Stimulated activated CD4-positive, alpha-beta T cell treated with anti-CD3 and anti-CD28 coated beads, Interleukin-1b, Interleukin-23, amount 100 ng/mL, for 4 hours (primary cell): ENCODE data around the gene SEC14L1.
"Not testable (repeated sequence)": the region's sequence is repeated elsewhere in the genome, so short reads cannot be mapped to it uniquely, and the experiment has no call there.

ENCODE experiments used
- DNase-seq, 2 donors: peaks; one replicate each; pipeline ENCODE4 v3.0.0-alpha.2; 2020; ENCODE audit warnings: low read depth in 2 of 2

Gene SEC14L1

DNA sequence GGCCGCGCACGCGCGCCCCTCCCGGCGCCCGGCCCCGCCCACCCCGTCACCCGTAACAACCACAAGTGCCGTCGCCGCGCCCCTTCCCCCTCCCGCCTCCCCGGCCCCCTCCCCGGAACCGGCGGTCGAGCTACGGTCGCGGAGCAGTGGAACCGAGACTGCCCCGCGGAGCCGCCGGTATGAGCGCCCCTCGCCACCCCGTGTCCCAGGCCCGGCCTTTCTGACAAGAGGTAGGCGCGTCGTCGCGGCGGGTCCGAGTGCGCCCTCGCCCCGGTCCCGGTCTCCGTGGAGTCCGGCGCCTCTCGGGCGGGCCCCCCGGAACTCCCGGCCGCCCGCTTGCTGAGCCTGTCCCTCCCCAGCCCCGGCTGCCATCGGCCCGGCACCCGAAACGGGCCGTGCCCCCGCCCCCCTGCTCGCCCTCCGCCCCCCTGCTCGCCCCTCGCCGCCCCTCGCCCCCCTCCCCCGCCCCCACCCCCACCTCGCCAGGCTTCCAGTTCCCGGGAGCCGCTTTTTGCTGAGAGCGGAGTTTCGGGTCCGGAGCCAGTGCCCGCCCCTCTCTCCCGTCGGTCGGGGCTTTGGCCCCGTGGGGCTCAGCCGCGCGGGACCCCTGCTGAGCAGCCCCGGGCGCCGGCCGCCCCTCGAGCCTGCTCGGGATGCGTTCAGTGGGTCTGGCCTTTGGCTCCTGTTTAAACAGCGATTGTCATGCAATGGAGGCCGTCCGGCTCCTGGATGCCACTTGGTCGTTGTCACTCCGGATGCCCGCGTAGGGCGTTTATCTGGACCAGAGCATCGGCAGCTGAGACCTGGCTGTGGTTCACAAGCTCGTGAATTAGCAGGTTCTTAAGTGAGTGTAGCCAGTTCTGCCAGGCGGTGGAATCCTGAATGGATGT lies at the start of gene SEC14L1:
Gene SEC14L1 (plus strand): TSS at position 92 of the 890 bp plus-strand sequence. CDS start 2,628 bp downstream, outside the sequence.
- no peak for DNase-seq

DNA sequence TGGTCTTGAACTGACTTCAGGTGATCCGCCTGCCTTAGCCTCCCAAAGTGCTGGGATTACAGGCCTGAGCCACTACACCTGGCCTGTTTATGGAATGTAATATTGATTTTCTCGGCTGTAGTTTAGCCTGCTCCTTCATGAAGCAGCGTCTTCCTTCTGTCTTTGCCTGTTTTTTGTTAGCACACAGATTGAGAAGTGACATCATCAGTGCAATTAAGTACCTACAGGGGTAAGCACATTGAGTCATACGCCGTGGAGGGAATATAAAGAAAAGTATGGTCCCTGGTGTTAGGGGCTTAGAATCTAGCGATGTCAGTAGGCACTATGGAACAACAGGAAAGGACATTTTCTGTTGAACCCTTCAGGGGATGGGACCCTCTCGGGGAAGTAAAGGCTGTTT lies 48.7 kb upstream of the SEC14L1 start:
- DNase-seq = no peak

DNA sequence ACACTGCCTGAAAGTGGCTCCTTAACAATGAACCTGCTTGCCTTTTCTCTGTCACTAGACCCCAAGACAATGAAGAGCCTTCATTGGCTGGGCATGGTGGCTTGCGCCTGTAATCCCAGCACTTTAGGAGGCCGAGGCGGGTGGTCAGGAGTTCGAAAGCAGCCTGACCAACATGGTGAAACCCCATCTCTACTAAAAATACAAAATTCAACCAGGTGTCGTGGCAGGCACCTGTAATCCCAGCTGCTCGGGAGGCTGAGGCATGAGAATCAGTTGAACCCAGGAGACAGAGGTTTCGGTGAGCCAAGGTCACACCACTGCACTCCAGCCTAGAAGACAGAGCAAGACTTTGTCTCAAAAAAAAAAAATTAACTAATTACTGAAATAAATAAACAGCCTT lies 45.3 kb upstream of the SEC14L1 start:
- DNase-seq = no peak

DNA sequence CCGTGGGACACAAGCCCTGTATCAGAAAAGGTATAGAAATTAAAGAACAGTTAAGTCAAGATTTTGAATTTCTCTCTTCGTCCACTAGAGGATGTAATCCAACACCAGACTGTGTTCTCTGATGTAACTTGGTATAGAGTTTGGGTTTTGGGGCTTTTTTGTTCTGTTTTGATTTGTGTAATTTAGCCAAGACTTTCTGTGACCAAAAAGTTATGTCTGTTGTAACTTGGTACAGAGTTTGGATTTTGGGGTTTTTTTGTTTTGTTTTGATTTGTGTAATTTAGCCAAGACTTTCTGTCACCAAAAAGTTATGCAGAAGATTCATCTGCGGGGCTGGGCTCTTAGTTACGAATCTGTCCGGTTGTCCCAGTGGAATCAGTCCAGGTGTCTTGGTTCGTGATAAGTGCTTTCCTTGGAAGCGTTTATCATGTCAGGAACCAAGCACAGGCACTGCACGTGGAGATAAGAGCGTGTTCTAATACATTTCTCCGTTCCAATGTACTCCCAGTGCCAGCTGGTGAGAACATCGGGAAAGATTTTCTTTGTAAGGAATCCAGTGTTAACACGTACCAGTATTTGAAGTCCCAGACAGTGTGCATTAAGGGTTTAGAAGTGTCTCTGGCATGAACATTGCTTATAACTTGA lies 44.1 kb upstream of the SEC14L1 start:
- DNase-seq = no peak

DNA sequence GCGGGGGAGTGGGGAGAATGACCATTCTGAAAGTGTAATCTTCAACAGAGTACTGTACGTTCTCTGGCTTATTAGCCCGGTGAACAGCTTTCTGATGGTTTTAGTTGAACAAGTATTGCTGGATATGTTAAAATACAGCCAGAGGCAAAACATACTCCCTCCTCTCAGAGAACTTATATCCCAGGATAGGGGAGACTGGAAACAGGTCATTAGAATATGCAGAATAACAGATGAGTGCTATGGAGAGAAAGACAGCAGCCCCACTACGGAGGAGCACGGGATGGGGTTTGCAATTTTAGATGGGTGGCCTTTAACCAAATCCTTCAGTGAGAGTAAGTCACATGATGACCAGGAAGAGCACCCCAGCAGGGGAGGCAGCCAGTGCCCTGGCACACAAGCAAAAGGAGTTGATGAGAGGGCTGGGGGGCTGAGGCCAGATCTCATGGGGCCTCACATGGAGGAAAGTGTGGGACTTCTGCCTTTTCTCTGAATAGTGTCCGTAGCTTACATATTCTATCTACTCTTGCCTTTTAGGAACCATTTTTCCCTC lies 43.1 kb upstream of the SEC14L1 start:
- DNase-seq = no peak

DNA sequence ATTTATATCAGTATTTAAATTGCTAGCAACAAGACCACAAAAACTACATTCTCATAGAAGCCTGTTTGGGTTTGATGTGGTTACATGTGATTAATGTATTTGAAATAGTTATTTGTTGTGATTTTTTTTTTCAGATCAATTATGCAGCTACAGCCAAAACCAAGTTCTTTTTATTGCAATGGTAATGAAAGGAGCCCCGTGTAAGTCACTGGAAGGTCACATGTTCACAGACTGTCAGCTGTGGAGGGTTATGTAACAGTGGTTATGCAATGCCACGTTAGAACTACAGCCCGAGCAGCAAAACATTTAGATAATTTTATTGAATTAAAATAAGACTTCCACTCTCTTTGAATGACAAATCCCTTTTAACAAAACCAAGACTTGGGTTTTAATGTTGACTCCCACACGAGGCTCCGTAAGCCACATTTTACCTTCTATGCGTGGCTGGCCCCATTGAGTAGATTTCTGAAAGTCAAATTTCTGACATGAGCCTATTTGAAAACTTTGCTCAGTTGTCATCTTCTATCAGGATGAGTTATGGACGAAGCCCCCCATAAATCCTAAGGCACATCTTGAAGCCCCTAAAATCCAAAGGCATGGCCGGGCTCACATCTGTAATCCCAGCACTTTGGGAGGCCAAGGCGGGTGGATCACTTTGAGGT lies 41.8 kb upstream of the SEC14L1 start:
- no peak for DNase-seq

DNA sequence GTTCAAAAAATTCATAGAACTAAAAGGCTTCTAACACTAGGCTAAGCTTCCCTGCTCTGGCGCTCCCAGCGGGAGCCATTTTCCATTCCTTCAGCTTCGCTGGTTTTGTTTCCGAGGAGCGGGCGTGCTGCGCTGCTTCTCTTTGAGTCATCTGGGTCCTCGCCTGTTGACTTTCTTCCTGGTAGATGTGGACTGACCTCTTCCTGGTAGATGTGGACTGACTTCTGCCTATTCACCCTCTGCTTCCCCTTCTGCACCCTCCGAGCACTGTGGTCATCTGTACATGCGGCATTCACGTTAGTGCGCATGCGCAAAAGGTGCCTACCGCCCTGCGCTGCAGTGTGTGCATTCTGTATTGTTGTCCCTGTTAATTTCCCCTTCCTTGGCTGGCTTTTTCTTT lies 40.8 kb upstream of the SEC14L1 start:
- no peak for DNase-seq

DNA sequence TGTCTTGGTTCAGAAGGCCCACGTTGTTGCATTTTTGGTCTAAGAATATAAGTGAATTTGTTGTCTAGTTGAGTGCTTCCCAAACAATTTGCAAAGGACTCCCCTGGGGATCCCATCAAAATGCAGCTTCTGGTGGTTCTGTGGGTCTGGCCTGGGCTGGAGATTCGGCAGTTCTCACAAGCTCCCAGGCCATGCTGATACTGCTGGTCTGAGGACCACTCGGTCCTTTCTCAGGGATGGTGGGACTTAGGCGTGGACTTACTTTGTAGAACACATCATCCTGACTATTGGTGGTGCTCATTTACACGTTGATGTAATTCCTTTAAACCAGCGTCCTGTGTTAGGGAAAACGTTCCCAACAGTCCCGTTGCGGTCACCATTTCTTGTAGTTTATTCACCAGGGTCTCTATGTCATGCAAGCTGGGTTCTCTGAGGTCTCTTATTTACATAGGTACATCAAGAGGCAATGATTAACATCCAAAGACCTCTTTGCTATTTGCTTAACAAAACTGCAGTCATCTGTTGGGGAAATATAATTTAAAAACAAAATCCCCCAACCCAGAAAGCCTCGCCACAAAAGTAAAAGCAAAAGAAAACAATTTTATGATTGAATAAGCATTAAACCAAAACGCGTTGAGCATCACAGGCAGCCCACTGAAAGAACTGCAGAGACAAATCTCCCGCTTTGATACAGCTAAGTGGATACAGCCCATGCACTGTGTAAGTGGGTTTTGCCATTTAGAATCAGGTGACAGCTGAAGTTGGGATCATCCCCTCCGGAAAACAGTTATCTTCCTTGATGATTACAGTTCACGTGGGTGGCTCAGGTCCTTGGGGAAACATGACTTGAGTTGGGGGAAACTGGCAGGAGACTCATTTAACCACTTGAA lies 39.0 kb upstream of the SEC14L1 start:
- DNase-seq = no peak

DNA sequence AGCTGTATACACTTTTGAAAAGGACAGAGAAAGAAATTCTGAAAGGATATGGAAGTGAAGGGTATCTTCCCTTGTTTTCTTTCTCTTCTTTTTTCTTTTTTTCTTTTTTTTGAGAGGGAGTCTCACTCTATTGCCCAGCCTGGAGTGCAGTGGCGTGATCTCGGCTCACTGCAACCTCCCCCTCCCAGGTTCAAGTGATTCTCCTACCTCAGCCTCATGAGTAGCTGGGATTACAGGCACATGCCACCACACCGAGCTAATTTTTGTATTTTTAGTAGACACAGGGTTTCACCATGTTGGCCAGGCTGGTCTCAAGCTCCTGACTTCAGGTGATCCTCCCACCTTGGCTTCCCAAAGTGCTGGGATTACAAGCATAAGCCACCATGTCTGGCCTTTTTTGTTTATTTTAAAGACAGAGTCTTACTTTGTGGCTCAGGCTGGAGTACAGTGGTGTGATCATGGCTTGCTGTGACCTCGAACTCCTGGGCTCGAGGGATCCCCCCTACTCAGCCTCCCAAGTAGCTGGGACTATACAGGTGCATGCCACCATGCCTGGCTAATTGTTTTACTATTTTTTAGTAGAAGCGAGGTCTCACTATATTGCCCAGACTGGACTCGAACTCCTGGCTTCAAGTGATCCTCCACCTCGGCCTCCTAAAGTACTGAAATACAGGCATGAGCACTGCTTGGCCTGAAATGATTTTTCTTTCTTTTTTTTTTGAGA lies 38.2 kb upstream of the SEC14L1 start:
- not testable (repeated sequence) for DNase-seq

DNA sequence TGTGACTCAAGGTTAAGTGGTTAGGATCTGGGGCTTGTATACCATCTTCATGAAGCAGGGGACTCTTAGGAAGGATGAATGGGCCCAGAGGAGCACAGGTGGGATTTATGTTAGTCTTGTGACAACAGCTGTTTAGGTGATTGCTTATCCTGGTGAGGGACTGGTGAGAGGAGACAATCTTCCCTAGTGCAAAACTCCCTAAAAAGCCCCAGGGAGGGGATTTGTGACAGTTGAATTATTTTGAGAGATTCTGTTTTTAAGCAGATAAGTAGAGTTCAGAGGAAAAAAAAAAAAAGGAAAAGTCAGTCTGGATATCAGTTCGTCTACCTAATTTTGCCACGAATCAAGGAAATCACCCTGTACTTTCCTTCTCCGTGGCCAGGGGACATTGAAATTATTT lies 35.1 kb upstream of the SEC14L1 start:
- no peak for DNase-seq

DNA sequence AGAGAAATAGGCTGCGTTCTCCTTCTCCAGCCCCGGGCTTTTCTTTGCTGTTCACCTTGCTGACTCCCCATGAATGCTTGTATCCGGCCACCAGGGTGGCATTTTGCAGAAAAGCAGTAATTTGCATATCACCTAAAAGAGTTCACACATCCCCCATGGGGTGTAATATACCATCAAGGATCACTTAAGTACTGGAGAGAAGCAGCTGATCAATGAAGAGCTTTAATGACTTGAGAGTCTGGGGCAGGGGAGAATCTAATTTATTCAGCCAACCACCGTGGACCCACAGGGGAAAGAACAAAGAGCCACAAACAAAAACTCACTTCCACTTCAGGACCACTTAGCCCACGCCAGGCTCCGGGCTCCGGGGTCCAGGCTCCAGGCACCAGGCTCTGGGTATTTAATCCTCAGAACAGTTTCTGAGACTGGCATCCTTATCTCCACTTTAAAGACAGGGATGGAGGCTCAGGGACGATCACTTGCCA lies 33.9 kb upstream of the SEC14L1 start:
- DNase-seq = no peak

DNA sequence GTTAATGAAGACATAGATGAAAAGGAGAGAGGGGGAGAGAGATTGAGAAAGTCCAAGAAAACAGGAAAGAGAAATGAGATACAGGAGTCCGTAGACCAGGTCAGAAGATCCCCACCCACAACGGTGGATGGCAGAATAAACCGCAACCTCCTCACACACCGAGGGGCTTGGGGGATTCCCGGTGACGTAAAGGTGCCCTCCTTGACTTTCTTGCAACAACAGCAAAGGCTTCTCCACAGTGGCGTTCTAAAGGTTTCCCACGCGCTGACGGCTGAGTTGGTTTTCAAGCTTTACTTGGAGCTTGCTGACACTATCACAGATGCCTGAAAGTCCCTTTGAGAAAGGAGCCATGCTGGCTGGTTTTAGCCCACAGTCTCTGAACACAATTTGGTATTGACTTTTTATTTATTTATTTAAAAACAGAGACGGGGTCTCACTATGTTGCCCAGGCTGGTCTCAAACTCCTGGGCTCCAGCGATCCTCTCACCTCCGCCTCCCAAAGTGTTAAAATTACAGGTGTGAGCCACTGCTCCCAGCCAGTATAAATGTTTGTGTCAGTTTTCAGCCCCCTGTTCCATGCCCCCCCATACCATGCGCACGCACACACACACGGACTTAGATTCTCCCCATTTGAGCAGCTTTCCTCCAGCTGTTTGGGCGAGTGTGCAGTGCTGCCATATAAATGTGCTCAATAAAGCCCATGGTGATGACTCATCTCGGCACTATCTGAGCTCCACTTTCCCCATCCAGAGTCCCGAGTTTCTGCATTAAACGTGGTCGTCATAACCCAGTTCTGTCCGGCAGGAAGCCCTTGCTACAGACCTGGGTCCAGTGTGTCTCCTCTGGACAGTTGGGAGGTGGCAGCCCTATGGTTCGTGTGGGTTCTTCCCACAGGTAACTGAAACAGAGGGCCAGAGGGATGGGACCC lies 33.0 kb upstream of the SEC14L1 start:
- peak in 1 of 2 donors; percentile 40 for DNase-seq

DNA sequence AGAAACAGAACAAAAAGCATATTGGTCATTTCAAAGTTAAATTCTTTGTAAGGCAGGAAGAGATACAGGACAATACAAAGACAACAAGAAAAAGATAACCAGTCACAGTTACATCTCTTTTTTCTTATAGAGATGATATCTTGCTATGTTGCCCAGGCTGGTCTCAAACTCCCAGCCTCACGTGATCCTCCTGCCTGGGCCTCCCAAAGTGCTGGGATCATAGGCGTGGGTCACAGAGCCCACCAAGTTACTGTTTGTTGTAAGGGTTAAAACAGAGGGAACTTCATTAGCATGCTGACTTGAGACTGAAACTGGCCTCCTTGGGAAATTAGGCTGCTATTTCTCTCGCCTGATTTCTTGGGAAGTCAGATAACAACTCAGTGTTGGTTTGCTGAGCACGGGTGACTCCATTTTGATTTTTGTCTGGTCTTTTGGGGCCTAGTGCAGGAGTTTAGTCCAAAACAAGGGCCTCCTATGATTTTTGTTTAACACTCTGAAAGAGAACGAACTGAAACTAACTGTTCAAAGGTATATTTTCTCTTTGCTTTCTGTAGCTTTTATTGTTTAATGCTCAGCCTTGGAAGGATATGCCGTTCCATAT lies 31.5 kb upstream of the SEC14L1 start:
- DNase-seq = no peak

DNA sequence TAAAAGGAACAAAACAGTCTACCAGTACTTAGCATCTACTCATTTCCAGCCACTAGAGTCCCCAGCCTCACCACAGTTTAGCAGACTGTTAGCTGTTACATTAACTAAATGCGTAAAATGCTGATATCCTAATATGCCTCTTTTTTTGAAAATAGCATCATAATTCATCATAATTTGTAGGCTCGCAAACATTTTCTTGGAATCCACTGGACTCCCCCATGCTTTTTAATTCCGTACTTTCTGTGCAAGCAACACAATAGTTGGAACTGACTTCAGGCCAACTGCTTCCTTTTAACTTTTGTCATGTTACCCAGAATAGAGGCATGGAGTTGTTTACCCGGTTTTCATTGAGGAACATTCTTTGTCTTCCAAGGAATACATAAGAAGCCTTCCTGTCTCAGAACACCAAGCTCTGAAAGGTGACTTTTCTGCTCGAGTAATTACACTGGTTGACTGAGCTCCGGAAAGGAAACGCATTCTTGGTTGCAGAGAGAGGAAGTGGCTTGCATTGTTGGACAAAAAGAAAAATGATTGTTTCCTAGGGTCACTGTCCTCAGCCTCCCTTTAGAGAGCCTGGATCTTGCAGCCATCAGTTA lies 30.9 kb upstream of the SEC14L1 start:
- no peak for DNase-seq

DNA sequence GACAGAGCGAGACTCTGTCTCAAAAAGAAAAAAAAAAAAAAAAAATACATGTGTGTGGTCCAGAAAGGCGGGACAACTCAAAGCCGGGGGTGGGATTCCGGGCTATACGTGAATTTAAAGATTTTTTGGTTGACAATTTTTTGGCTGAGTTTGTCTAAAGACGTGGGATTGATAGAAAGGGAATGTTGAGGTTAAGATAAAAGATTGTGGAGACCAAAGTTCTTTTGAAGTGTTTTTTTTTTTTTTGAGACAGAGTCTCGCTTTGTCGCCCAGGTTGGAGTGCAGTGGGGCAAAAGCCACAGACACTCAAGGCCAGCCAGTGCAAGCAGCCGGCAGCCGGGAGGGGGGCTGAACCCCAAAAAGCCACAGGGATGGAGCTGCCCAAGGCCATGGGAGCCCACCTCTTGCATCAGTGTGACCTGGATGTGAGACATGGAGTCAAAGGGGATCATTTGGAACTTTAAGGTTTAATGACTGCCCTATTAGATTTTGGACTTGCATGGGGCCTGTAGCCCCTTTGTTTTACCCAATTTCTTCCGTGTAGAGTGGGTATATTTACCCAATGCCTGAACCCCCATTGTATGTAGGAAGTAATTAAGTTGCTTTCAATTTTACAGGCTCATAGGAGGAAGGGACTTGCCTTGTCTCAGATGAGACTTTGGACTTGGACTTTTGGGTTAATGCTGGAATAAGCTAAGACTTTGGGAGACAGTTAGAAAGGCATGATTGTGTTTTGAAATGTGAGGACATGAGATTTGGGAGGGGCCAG lies 29.4 kb upstream of the SEC14L1 start:
- not testable (repeated sequence) for DNase-seq

DNA sequence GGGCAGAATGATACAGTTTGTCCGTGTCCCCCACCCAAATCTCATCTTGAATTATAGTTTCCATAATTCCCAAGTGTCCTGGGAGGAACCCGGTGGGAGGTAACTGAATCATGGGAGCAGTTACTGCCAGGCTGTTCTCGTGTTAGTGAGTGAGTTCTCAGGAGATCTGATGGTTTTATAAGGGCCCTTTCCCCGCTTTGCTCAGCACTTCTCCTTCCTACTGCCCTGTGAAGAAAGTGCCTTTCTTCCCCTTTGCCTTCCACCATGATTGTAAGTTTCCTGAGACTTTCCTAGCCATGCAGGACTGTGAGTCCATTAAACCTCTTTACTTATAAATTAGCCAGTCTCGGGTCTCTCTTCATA lies 28.9 kb upstream of the SEC14L1 start:
- DNase-seq = no peak

DNA sequence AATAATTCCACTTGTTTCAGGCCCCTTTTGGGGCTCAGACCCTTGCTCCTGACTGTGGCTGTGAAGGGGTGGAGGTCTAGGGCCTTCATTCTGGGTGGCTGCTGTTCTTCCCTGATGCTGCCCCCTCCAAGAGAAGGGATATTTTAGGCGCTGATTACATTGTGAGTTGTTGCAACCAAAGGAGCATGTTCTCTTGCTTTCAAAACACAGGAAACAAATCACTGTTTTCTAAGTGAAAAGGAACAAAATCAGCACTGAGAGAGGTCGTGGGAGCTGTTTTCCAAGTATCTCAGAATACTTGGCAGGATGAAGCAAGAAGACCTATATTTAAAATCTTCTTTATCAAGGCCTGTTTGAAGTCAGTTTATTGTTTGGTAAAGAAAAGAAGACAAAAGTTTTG lies 25.3 kb upstream of the SEC14L1 start:
- no peak for DNase-seq

DNA sequence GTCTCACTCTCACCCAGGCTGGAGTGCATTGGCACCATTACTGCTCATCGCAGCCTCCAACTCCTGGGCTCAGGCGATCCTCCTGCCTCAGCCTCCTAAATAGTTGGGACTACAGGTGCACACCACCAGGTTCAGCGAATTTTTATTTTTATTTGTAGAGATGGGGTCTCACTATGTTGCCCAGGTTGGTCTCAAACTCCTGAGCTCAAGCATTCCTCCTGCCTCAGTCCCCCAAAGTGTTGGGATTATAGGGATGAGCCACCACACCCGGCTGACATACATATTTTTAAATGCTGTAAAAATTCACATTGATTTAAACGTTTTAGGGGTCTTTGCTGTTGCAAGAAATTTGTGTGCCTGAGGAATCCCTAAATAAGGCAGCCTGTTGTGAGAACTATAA lies 24.8 kb upstream of the SEC14L1 start:
- no peak for DNase-seq
